HCT116 (cell line): ENCODE results near the gene NFATC3.

Experiments
- CTCF ChIP-seq, 3 experiments: fragments of 200-600 bp in 1 of 3; sonication (generic) in 1 of 3; IDR thresholded peaks in 2 of 3; conservative IDR thresholded peaks in 1 of 3; 2 replicates each; pipeline ENCODE4 v1.5.1; 2012 to 2017; ENCODE audit warnings: low read depth in 2 of 3, low read length in 2 of 3, antibody characterized with exemption in 1 of 3, borderline replicate concordance in 1 of 3, control low read depth in 1 of 3, mild to moderate bottlenecking in 1 of 3, mixed read lengths in 1 of 3, mixed run types in 1 of 3, moderate library complexity in 1 of 3; ENCODE audit not compliant: insufficient read depth in 1 of 3
- POLR2A ChIP-seq: IDR thresholded peaks from 2 replicates; pipeline ENCODE4 v1.7.0; 2011; ENCODE audit warnings: borderline replicate concordance; ENCODE audit not compliant: insufficient read depth, insufficient read length; ENCODE audit errors: extremely low read depth
- ZBTB33 ChIP-seq: IDR thresholded peaks from 2 replicates; pipeline ENCODE4 v1.6.1; 2011; ENCODE audit warnings: mild to moderate bottlenecking, low read length, moderate library complexity; ENCODE audit not compliant: insufficient replicate concordance; ENCODE audit errors: extremely low read depth

GRCh38 chr16:68090130-68090529 is 5.0 kb downstream of the NFATC3 start:
- TF ChIP-seq POLR2A (no peak), CTCF (IDR thresholded peaks at IDR 0.05 in 2 of 3, conservative IDR thresholded peaks at IDR 0.05 in 1 of 3; ENCODE audit: borderline replicate concordance in 1 of 3, insufficient read depth in 1 of 3, low read depth in 2 of 3, low read length in 2 of 3) (no peak), ZBTB33 (no peak)
